Measurements from ENCODE around the gene PIEZO2.
"Not testable (repeated sequence)": the region's sequence is repeated elsewhere in the genome, so short reads cannot be mapped to it uniquely, and the experiment has no call there.

The PIEZO2 gene

GRCh38 chr18:10852385-10853303, 296.7 kb downstream of the PIEZO2 start:
- Histone ChIP-seq H3K4me3 (no peak overlapping the region), H3K4me1 (no peaks in the 10 kb centered on the region), H3K27me3 (ENCODE audit: low read depth) (no peaks in the 10 kb centered on the region), H3K9me3 (no peaks in the 10 kb centered on the region), H3K36me3 (replicated peaks) (no peaks in the 10 kb centered on the region)
- in situ Hi-C loops (cut with MboI; ENCODE audit: low sequenced_read_pairs): no loop called here
- DNase-seq (ENCODE audit: low spot score in 2 of 2): no peak

- no peaks in the 10 kb centered on the region for H3K9me3 ChIP-seq
- H3K36me3 ChIP-seq (replicated peaks): no peaks in the 10 kb centered on the region
- in situ Hi-C loops (cut with MboI; ENCODE audit: low sequenced_read_pairs): no loop called here
- no peaks in the 10 kb centered on the region for H3K27me3 ChIP-seq (ENCODE audit: low read depth)
- H3K4me3 ChIP-seq: no peak overlapping the region
- DNase-seq (ENCODE audit: low spot score in 2 of 2): peak in 1 of 2 experiments; percentile 40
- H3K4me1 ChIP-seq: no peaks in the 10 kb centered on the region
These were observed 297.5 kb downstream of the PIEZO2 start for GRCh38 chr18:10851824-10852319.

GRCh38 chr18:10850840-10851239, 298.5 kb downstream of the PIEZO2 start:
- no peaks in the 10 kb centered on the region for H3K27me3 ChIP-seq (ENCODE audit: low read depth)
- H3K4me3 ChIP-seq: no peak overlapping the region
- in situ Hi-C loops (cut with MboI; ENCODE audit: low sequenced_read_pairs): no loop called here
- H3K36me3 ChIP-seq (replicated peaks): no peaks in the 10 kb centered on the region
- DNase-seq (ENCODE audit: low spot score in 2 of 2): no peak
- no peaks in the 10 kb centered on the region for H3K4me1 ChIP-seq
- H3K9me3 ChIP-seq: no peaks in the 10 kb centered on the region

- Histone ChIP-seq H3K27me3 (ENCODE audit: low read depth) (no peaks in the 10 kb centered on the region), H3K36me3 (replicated peaks) (no peaks in the 10 kb centered on the region), H3K9me3 (no peaks in the 10 kb centered on the region), H3K4me3 (no peak overlapping the region), H3K4me1 (no peaks in the 10 kb centered on the region)
- in situ Hi-C loops (cut with MboI; ENCODE audit: low sequenced_read_pairs): no loop called here
- DNase-seq (ENCODE audit: low spot score in 2 of 2): no peak
These were observed 299.2 kb downstream of the PIEZO2 start for GRCh38 chr18:10850216-10850615.

DNA sequence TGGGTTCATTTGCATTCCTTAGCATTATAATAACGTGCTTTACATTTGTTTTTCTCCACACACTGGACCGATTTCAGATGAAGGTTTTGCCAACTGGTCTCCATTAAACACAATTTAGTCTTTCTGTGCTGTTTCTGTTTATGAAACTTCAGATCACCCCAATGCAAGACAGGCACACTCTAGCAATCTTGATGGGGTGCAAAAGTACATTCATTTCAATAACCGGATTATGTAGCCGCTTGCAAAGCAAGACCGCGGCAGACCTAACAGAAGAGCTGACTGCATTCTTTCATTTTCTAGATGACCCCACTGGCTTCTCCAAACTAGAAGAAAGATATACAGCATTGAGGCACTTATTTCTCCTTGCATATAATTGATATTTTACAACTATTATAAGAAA, 301.5 kb downstream of the PIEZO2 start:
- DNase-seq (ENCODE audit: low spot score in 2 of 2): no peak
- Histone ChIP-seq H3K4me1 (no peaks in the 10 kb centered on the region), H3K4me3 (no peak overlapping the region), H3K36me3 (replicated peaks) (no peaks in the 10 kb centered on the region), H3K9me3 (no peaks in the 10 kb centered on the region), H3K27me3 (ENCODE audit: low read depth) (no peaks in the 10 kb centered on the region)
- in situ Hi-C loops (cut with MboI; ENCODE audit: low sequenced_read_pairs): no loop called here

DNA sequence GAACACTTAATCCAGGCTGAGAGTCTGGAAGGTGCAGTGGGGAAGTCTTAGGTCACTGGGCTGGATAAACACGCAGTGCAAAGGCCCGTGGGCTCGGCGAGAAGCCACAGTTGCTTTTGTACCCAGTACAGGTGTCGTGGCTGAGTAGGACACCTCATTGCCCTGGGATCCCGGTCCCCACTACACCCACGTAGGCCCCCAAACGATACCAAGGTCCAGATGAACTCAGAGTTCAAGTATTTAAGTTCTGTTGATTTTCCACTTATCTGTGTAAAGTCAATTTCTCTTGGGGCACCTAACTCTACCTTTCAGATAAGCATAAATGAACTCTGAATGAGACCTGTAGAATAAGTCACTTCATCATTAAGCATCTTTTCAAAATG, 302.0 kb downstream of the PIEZO2 start:
- in situ Hi-C loops (cut with MboI; ENCODE audit: low sequenced_read_pairs): no loop called here
- no peak for DNase-seq (ENCODE audit: low spot score in 2 of 2)
- Histone ChIP-seq H3K27me3 (ENCODE audit: low read depth) (no peaks in the 10 kb centered on the region), H3K4me1 (no peaks in the 10 kb centered on the region), H3K4me3 (no peak overlapping the region), H3K9me3 (no peaks in the 10 kb centered on the region), H3K36me3 (replicated peaks) (no peaks in the 10 kb centered on the region)

- Histone ChIP-seq H3K9me3 (no peaks in the 10 kb centered on the region), H3K4me3 (no peak overlapping the region), H3K4me1 (no peaks in the 10 kb centered on the region), H3K27me3 (ENCODE audit: low read depth) (no peaks in the 10 kb centered on the region), H3K36me3 (replicated peaks) (no peaks in the 10 kb centered on the region)
- no peak for DNase-seq (ENCODE audit: low spot score in 2 of 2)
- in situ Hi-C loops (cut with MboI; ENCODE audit: low sequenced_read_pairs): no loop called here
These were observed 302.5 kb downstream of the PIEZO2 start for GRCh38 chr18:10846657-10847407.

GRCh38 chr18:10846035-10846434, 303.3 kb downstream of the PIEZO2 start:
- H3K4me3 ChIP-seq; H3K36me3 ChIP-seq (replicated peaks); H3K4me1 ChIP-seq; H3K27me3 ChIP-seq (ENCODE audit: low read depth); H3K9me3 ChIP-seq; DNase-seq (ENCODE audit: low spot score in 2 of 2); in situ Hi-C loops (cut with MboI; ENCODE audit: low sequenced_read_pairs): not testable (repeated sequence)

DNA sequence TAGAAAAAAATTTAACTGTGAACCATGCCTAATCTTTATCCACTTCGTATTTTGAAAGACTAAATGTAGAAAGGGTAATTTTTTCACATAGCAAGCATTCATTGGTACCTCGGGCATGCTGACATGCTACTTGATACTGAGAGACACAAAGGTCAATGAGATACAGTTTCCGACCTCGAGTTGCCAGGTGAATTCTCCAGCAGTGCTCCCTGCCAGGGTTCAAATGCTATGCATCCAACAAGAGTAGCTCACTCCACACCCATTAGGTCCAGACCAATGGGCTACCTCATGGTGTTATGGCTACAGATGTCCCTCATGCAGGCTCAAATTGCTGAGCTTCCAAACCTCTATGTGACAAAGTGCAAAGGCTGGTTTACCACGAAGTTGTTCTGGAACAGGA, 305.8 kb downstream of the PIEZO2 start:
- Histone ChIP-seq H3K27me3 (ENCODE audit: low read depth) (no peaks in the 10 kb centered on the region), H3K9me3 (no peaks in the 10 kb centered on the region), H3K4me3 (no peak overlapping the region), H3K36me3 (replicated peaks) (no peaks in the 10 kb centered on the region), H3K4me1 (no peaks in the 10 kb centered on the region)
- DNase-seq (ENCODE audit: low spot score in 2 of 2): no peak
- in situ Hi-C loops (cut with MboI; ENCODE audit: low sequenced_read_pairs): no loop called here

GRCh38 chr18:10842861-10843260, 306.5 kb downstream of the PIEZO2 start:
- Histone ChIP-seq H3K4me1 (no peaks in the 10 kb centered on the region), H3K36me3 (replicated peaks) (no peaks in the 10 kb centered on the region), H3K27me3 (ENCODE audit: low read depth) (no peaks in the 10 kb centered on the region), H3K4me3 (no peak overlapping the region), H3K9me3 (no peaks in the 10 kb centered on the region)
- no peak for DNase-seq (ENCODE audit: low spot score in 2 of 2)
- in situ Hi-C loops (cut with MboI; ENCODE audit: low sequenced_read_pairs): no loop called here

DNA sequence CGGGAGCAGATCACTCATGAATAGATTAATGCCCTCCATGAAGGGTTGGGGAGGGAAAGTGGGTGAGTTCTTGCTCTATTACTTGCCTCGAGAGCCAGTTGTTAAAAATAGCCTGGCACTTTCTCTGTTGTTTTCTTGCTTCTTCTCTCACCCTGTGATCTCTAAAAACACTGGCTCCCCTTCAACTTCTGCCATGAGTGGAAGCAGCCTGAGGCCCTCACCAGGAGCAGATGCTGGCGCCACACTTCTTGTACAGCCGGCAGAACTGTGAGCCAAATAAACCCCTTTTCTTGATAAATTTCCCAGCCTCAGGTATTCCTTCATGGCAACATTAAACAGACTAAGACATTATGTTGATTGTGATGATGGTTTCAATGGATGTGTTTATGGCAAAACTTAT, 307.0 kb downstream of the PIEZO2 start:
- Histone ChIP-seq H3K4me3 (no peak overlapping the region), H3K9me3 (no peaks in the 10 kb centered on the region), H3K4me1 (no peaks in the 10 kb centered on the region), H3K27me3 (ENCODE audit: low read depth) (no peaks in the 10 kb centered on the region), H3K36me3 (replicated peaks) (no peaks in the 10 kb centered on the region)
- no peak for DNase-seq (ENCODE audit: low spot score in 2 of 2)
- in situ Hi-C loops (cut with MboI; ENCODE audit: low sequenced_read_pairs): no loop called here

GRCh38 chr18:10841203-10841602, 308.2 kb downstream of the PIEZO2 start:
- in situ Hi-C loops (cut with MboI; ENCODE audit: low sequenced_read_pairs): no loop called here
- Histone ChIP-seq H3K4me1 (no peaks in the 10 kb centered on the region), H3K27me3 (ENCODE audit: low read depth) (no peaks in the 10 kb centered on the region), H3K36me3 (replicated peaks) (no peaks in the 10 kb centered on the region), H3K4me3 (no peak overlapping the region), H3K9me3 (no peaks in the 10 kb centered on the region)
- DNase-seq (ENCODE audit: low spot score in 2 of 2): no peak

GRCh38 chr18:10840743-10841142, 308.6 kb downstream of the PIEZO2 start:
- Histone ChIP-seq H3K4me3 (no peak overlapping the region), H3K27me3 (ENCODE audit: low read depth) (no peaks in the 10 kb centered on the region), H3K4me1 (no peaks in the 10 kb centered on the region), H3K9me3 (no peaks in the 10 kb centered on the region), H3K36me3 (replicated peaks) (no peaks in the 10 kb centered on the region)
- DNase-seq (ENCODE audit: low spot score in 2 of 2): no peak
- in situ Hi-C loops (cut with MboI; ENCODE audit: low sequenced_read_pairs): no loop called here

GRCh38 chr18:10839421-10839820, 309.9 kb downstream of the PIEZO2 start:
- in situ Hi-C loops (cut with MboI; ENCODE audit: low sequenced_read_pairs): no loop called here

More at GRCh38 chr18:10839421-10839820, 309.9 kb downstream of the PIEZO2 start:
- no peaks in the 10 kb centered on the region for H3K27me3 ChIP-seq (ENCODE audit: low read depth)
- no peaks in the 10 kb centered on the region for H3K9me3 ChIP-seq
- no peak for DNase-seq (ENCODE audit: low spot score in 2 of 2)
- no peaks in the 10 kb centered on the region for H3K36me3 ChIP-seq (replicated peaks)
- H3K4me3 ChIP-seq: no peak overlapping the region
- H3K4me1 ChIP-seq: no peaks in the 10 kb centered on the region
